ENCODE measurements around the gene IL17REL. TPM values are rescaled to one million over a fixed set of nuclear protein-coding genes. Genes with fewer than 3 reads are reported as not detected.

Gene IL17REL
- total and polyA plus RNA-seq, 2 of the 13 experiments (the other 11 are each of a cell fraction or from before 2014, with no cell fraction given): not detected

GRCh38 chr22:49970528-49971231, 41.9 kb downstream of the IL17REL start (continued):
- TF ChIP-seq, protein P1, sequence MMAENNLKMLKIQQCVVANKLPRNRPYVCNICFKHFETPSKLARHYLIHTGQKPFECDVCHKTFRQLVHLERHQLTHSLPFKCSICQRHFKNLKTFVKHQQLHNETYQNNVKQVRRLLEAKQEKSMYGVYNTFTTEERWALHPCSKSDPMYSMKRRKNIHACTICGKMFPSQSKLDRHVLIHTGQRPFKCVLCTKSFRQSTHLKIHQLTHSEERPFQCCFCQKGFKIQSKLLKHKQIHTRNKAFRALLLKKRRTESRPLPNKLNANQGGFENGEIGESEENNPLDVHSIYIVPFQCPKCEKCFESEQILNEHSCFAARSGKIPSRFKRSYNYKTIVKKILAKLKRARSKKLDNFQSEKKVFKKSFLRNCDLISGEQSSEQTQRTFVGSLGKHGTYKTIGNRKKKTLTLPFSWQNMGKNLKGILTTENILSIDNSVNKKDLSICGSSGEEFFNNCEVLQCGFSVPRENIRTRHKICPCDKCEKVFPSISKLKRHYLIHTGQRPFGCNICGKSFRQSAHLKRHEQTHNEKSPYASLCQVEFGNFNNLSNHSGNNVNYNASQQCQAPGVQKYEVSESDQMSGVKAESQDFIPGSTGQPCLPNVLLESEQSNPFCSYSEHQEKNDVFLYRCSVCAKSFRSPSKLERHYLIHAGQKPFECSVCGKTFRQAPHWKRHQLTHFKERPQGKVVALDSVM (CRISPR knock-in tag; IDR thresholded peaks at IDR 0.05): no peak
- TF ChIP-seq ZBTB46 (CRISPR knock-in tag; IDR thresholded peaks at IDR 0.05; ENCODE audit: borderline replicate concordance) (no peak), DNMT3B (CRISPR knock-in tag; conservative IDR thresholded peaks at IDR 0.05) (peak; percentile 91; the same call in 1 of the 2 replicates), MAZ (IDR thresholded peaks at IDR 0.05; ENCODE audit: borderline replicate concordance, low read depth, low read length) (peak; percentile 84), MAZ (CRISPR knock-in tag; IDR thresholded peaks at IDR 0.05; ENCODE audit: low read depth) (peak; percentile 94), ZBTB49 (CRISPR knock-in tag; IDR thresholded peaks at IDR 0.05; ENCODE audit: borderline replicate concordance) (peak; percentile 72; the same call in 1 of the 2 replicates), LCORL (IDR thresholded peaks at IDR 0.05) (no peak), LCORL (CRISPR knock-in tag; IDR thresholded peaks at IDR 0.05) (peak; percentile 93), ADNP (CRISPR knock-in tag; IDR thresholded peaks at IDR 0.05) (no peak), PHF21A (CRISPR knock-in tag; IDR thresholded peaks at IDR 0.05) (peak; percentile 67; the same call in 1 of the 2 replicates), NR2C2 (CRISPR knock-in tag; IDR thresholded peaks at IDR 0.05; ENCODE audit: borderline replicate concordance) (peak; percentile 67; the same call in 1 of the 2 replicates), MBD4 (IDR thresholded peaks at IDR 0.05; ENCODE audit: borderline replicate concordance, low read length) (no peak), PRPF4 (IDR thresholded peaks at IDR 0.05; ENCODE audit: low read depth, low read length, poor library complexity, severe bottlenecking) (no peak), FOXO4 (CRISPR knock-in tag; conservative IDR thresholded peaks at IDR 0.05) (no peak)
- TF ChIP-seq, protein P2, sequence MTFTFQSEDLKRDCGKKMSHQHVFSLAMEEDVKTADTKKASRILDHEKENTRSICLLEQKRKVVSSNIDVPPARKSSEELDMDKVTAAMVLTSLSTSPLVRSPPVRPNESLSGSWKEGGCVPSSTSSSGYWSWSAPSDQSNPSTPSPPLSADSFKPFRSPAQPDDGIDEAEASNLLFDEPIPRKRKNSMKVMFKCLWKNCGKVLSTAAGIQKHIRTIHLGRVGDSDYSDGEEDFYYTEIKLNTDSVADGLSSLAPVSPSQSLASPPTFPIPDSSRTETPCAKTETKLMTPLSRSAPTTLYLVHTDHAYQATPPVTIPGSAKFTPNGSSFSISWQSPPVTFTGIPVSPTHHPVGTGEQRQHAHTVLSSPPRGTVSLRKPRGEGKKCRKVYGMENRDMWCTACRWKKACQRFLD (CRISPR knock-in tag; IDR thresholded peaks at IDR 0.05; ENCODE audit: borderline replicate concordance): 0 out of 2 replicates have a peak, but pooled peaks have one; percentile 3
- TF ChIP-seq, protein P3, sequence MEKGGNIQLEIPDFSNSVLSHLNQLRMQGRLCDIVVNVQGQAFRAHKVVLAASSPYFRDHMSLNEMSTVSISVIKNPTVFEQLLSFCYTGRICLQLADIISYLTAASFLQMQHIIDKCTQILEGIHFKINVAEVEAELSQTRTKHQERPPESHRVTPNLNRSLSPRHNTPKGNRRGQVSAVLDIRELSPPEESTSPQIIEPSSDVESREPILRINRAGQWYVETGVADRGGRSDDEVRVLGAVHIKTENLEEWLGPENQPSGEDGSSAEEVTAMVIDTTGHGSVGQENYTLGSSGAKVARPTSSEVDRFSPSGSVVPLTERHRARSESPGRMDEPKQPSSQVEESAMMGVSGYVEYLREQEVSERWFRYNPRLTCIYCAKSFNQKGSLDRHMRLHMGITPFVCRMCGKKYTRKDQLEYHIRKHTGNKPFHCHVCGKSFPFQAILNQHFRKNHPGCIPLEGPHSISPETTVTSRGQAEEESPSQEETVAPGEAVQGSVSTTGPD (CRISPR knock-in tag; IDR thresholded peaks at IDR 0.05): no peak; the same call in 1 of the 2 replicates
- TF ChIP-seq, protein P4, sequence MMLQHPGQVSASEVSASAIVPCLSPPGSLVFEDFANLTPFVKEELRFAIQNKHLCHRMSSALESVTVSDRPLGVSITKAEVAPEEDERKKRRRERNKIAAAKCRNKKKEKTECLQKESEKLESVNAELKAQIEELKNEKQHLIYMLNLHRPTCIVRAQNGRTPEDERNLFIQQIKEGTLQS (CRISPR knock-in tag; IDR thresholded peaks at IDR 0.05): peak; percentile 97

Data from HepG2 (cell line).